NCI-H1417 (cell line): ENCODE measurements around the gene CCL14.
"Not testable (repeated sequence)": the region's sequence is repeated elsewhere in the genome, so short reads cannot be mapped to it uniquely, and the experiment has no call there.

ENCODE experiments used
- DNase-seq, 3 experiments: peaks; one replicate each; lab custom pipeline; 2025; lab: John Stamatoyannopoulos, UW

Gene CCL14

DNA sequence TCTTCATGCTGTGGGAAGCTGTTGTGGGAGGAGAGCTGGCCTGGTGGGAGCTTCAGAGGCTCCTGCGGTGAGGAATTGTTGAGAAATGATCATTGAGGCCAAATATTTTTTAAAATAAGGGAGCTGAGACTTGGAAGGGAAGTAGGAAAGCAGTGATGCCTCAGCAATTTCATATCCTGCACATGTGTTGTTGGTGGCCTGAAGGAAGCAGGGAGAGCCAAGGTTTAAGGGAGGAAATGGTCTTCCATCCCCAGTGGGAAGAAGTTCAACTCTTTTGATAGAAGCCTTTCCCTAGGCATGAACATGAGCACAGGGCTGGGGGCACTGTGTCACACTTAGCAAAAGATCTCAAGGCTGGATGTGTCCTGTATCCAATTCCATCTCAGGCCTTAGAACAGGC is at the start of gene CCL14:
Gene CCL14, minus strand, starts transcription at position 87 of the 400 bp plus-strand sequence. Its CDS starts 80 bp downstream, at position 7.
- DNase-seq = no peak

DNA sequence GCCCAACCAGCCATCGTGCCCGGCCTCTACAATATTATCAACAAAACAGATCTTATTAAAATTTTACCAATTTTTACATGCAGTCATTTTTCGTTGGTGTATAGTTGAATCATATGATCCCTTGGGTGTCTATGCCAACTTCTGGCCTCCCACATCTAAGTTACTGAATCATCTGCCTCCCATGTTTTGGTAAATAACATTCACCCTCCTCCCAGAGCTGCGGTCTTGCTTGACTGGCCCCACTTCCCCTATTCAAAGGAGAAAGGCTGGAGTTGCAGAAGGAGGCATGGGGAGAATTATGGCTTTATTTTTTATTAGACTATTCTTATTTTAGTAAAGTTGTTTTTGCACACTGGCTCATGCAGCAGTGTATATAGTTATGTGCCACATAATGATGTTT is 49.7 kb upstream of the CCL14 start:
- no peak for DNase-seq

DNA sequence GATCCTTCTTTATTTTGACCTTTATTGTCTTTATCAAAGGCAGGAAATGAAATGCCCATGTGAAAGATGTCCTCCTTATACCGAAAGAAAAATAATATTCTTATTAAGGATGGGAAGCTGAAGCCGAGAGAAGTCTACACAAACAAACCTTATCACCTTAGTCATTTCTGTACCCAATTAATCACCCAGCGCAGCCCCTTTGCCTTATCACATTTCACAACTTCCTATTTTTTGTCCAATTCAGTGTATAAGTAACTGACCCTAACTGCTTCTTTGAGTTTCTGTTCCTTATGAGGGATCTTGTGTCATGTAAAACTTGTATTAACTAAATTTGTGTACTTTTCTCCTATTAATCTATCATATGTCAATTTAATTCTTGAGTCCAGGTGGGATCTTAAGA is 47.6 kb upstream of the CCL14 start:
- DNase-seq = no peak

DNA sequence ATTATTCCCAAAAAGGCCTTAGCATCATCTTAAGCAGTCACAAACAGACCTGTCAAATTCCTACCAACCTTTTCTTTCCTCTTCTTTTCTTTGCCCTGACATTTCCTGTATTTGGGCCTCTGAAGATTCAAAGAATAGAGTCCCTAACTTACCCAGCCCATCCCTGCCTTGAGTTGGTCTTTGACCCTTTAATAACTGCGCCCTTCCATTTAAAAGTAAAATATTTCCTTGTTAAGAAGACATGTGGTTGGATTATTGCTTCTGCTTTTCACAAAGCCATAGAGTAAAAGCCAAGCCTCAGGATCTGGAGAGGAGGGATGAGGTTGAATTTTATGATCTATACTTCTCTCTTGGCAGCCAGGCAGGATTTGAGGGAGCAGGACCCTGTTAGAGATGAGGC is 44.4 kb upstream of the CCL14 start:
- no peak for DNase-seq

DNA sequence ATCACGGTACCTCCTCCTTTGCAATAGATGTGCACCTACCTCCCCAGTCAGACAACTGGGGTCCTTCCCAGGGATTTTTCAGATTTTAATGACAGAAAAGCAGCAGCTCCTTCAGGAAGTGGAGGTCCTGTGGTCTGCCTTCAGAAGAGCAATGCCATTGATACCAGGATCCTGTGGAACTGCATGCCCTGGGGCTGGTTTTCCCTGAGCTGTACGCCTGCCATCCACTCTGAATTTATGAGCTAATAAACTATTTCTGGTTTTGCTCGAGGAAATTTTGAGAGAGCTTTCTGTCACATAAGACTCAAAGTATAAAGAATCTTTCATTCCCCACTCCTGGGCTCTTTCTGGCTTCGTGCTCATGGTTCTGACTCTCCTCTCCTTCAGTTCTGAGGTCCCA is 41.2 kb upstream of the CCL14 start:
- DNase-seq = no peak

DNA sequence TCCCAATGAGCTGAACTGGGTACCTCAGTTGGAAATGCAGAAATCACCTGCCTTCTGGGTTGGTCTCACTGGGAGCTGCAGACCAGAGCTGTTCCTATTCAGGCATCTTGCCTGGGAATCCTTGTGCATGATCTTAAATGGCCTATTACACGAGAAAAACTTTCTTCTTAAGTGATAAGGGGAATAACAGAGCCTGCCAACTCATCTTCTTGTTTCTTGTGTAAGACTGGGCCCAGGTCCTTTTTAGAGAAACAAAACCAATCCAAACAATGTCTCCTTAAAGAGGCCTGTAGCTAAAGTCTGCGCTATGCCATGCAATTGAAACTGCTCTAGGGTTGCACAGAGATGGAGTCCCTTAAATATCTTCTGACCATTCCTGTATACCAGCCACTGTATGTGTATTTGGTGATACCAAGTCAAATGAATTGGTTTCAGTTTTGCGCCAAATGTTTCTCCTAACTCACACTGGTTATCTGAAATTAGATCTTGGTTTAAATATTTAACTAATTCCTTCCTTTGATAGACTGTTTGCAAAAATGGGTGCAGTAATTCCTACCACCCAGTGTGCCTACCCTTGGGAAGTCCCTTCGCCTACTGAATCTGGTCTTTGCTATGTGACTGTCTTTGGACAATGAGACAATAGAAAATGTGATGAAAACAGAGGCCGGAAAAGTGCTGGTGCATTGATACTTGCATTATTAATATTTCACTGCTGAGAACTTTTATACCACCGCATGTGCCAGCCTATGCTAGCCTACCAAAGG is 37.8 kb upstream of the CCL14 start:
- no peak for DNase-seq

DNA sequence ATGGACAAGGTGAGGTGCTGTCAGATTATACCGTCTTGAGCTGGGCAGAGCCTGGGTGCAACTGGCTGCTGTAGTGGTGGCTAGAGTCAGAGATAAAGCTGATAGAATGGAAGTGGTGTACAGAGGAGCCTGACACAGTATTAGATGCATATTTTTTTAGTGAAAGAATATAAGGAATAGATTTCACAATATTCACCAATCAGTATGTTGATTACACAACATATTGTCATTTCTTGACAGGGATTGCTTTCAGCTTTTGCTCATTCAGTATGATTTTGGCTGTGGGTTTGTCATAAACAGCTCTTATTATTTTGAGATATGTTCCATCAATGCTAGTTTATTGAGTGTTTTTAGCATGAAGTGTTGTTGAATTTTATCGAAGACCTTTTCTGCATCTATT is 32.9 kb upstream of the CCL14 start:
- no peak for DNase-seq

DNA sequence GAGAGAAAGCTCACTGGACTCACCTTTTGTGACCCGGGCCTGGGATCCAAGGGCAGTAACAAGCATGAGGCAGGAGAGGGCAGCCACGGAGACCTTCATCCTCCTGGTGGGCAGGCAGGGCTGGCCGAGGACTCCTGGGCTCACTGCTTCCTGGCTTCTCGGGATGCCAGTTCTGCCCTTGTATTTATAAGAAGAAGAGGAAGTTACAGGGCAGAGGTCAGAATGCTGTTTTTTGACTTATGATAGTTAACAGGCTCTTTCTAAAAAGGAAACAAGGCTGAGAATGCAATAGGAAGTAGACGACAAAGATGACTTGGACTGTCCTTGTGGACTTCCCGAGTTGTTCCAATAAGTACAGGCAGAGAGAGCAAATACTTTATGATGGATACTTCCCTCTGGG is 31.3 kb upstream of the CCL14 start, which contains the start of gene CCL23:
Gene CCL23, minus strand, starts transcription at position 174 of the 400 bp plus-strand sequence. Its CDS starts 75 bp downstream, at position 99.
- no peak for DNase-seq

DNA sequence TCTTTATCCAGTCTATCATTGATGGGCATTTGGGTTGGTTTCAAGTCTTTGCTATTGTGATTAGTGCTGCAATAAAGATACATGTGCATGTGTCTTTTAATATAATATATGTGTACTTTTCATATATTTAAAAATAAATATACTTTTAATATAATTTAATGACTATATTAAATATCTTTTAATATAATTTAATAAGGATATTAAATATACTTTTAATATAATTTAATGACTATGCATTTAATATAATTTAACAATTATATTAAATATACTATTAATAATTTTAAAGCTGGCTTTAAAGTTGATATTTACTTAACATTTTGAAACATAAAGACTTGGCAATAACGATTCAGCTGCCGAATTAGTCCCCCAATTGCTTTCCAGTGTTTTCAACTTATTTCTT is 30.0 kb upstream of the CCL14 start:
- no peak for DNase-seq

DNA sequence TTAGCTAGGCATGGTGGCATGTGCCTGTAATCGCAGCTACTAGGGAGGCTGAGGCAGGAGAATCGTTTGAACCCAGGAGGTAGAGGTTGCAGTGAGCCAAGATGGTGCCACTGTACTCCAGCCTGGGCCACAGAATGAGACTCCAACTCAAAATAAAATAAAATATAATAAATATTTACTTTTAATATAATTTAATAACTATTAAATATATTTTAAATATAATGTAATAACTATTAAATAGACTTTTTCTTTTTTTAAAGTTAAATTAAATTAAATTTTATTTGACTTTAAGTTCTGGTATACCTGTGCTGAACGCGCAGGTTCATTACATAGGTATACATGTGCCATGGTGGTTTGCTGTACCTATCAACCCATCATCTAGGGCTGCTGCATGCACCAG is 29.4 kb upstream of the CCL14 start:
- DNase-seq = not testable (repeated sequence)

DNA sequence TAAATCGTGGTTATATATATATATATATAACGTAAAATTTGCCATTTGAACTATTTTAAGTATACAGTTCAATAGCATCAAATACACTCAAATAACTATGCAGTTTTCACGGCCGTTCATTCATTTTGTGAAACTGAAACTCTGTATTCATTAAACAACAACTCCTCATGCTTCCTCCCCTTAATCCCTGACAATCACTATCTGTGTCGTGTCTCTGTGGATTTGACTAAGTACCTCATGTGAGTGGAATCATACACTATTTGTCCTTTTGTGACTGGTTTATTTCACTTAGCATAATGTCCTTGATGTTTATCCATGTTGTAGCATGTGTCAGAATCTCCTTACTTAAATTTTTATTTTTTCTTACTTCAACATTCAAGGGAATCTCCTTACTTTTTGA is 28.4 kb upstream of the CCL14 start:
- no peak for DNase-seq

DNA sequence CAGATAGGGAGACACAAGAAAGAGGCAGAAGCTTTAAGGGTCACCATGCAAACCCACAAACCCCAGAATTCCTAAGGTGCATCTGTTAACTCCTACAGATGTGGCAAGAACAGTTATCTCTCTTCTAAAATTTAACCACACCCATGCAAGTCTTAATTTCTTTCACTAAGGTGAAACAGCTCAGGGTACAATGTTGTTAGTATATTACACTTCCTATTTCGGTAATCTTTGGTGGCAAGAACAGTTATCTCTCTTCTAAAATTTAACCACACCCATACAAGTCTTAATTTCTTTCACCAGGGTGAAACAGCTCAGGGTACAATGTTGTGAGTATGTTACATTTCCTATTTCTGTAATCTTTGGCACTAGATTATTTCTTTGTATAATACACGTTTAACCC is 24.7 kb upstream of the CCL14 start:
- DNase-seq = no peak

DNA sequence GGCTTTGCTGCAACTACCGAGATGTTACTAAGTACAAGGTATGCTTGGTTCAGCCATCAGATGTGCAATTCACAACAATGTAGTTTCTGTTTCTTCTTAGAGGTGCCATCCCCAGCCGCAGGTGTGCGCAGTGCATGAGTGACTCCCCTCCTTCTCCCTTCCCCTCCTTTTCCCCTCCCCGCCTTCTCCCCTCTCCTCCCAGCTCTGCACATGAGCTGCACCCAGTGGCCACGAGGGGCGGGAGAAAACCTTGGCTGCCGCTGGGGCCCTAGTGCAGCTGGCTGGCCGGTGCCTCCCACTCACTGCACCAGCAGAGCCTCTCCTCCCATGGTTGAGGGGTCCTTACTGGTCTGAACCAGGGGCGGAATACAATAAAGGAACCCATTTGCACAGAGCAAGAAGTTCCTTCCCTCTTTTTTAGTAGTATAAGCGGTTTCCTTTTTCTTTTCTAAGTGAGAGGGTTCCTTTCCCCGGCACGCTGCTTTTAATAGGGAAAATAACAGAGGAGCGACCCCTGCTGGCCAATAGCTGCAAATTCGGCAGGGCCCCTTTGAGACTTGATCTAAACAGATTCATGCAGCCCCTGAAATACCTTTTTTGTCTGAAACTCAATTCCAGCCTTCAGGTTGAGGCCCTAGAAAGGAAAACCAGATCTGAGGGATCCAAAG is 22.6 kb upstream of the CCL14 start:
- peak in 1 of 3 experiments; percentile 18 for DNase-seq

DNA sequence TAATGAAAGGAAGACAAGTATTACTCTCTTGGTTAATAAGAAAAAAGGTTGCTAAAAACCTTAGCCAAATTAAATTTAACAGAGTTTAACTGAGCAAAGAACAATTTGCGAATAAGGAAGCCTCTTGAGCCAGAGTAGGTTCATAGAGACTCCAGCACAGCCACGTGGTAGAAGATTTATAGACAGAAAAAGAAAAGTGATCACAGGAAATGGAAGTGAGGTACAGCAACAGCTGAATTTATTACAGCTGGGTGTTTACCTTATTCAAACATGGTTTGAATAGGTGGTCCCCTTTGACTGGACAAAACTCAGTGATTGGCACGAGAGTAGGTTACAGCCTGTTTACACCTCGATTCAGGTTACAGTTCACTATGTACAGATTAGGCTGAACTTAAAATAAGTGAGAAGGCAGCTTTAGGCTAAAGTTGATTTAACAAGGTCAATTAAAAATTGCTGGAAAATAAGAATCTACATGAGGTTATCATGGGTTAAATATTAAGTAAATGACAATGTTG is 18.1 kb upstream of the CCL14 start:
- no peak for DNase-seq

DNA sequence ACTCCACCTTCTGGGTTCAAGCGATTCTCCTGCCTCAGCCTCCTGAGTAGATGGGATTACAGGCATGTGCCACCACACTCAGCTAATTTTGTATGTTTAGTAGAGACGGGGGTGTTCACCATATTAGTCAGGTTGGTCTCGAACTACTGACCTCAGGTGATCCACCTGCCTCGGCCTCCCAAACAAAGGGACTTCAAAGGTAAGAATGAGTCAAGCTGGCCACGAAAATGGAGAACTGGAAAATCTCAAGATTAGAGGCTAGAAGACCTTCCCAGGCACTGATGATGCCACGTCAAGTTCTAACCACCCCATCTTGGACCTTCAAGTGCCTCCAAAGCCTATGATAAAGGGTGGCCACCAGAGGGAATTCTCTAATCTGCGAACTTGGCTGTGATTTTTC is 16.1 kb upstream of the CCL14 start:
- DNase-seq = no peak

DNA sequence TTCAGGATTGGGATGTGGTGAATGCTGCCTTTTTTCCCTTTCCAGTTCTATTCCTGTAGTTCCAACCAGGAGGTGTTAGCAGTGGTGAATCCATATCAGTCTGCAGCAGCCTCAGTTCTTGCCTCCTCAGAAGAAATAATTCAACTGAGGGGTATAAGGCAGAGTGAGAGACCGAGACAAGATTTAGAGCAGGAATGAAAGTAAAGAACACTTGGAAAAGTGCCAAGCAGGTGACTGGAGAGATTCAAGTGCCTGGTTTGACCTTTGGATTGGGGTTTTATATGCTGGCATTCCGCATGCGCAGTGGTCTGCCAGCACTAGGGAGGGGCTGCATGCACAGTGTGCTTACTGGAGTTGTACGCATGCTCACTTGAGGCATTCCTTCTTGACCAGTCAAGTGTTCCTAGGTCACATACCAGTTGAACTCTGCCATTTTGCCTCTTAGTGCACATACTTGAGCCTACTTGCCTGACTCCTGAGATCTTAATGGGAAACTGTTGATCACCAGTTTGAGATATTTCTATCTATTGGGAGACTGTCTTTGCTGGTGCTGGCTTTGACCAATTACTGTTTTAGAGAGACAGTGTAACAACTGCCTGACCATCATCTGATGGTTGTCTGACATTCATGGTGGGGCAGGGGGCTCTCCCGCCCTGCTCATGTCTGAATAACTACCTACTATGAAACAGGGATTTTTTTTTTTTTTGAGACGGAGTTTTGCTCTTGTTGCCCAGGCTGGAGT is 15.5 kb upstream of the CCL14 start:
- DNase-seq = peak in 2 of 3 experiments; percentile 14 to 85

DNA sequence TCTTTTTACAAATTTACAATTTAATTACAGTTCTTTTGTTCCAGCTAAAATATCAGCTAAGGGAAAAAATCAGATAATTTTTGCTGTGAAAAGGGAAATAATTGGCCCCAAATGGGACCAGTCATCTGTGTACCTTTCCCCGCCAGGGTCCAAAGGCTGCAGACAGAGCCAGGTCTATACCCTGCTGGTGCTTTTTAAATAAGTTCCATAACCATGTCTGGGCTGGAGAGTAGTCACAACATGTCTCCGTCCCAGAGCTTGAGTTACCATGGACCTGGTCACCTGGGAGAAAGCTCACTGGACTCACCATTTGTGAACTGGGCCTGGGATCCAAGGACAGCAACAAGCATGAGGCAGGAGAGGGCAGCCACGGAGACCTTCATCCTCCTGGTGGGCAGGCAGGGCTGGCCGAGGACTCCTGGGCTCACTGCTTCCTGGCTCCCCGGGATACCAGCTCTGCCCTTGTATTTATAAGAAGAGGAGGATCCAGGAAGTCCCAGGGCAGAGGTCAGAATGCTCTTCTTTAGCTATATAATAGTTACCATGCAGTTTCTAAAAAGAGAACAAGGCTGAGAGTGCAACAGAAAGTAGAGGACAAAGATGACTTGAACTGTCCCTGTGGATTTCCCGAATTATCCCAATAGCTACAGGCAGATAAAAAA is 14.7 kb upstream of the CCL14 start, which contains the start of gene CCL15:
Gene CCL15, minus strand, starts transcription at position 444 of the 662 bp plus-strand sequence. Its CDS starts 61 bp downstream, at position 383.
- no peak for DNase-seq

DNA sequence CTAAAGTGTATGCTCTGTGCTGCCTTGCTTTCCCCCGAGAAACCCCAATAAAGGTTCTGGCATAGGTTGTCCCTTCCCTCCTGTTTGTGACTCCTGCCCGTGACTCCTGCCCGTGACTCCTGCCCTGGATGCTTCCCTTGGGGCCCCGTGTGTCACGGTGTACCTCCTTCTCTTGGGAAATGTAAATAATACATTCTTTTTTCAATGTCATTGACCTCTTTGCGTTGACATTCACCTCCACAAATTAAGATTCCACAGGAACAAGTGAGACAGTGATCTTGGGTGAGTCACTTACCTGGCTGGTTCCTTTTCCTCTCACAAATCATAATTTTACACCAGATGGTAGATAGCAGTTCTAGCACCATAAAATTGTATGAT is 14.2 kb upstream of the CCL14 start:
- DNase-seq = no peak

DNA sequence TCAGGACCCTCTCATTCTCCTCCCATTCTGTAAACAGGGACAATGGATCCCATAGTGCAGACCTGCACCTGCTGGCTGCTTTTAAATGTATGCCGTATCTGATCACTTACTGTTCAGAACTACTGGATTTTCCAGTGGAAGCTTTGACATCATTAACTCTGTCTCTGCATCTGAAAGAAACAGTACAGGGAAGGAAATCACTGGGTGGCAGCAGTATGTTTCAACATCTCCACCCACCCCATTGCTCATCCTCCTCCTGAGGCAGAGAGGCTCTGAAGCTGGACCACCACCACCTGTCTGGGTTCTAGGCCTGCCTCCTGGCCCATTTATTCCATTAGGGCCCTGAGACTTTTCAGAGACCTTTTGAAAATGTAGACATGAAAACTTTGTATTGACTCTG is 12.2 kb upstream of the CCL14 start:
- DNase-seq = no peak

DNA sequence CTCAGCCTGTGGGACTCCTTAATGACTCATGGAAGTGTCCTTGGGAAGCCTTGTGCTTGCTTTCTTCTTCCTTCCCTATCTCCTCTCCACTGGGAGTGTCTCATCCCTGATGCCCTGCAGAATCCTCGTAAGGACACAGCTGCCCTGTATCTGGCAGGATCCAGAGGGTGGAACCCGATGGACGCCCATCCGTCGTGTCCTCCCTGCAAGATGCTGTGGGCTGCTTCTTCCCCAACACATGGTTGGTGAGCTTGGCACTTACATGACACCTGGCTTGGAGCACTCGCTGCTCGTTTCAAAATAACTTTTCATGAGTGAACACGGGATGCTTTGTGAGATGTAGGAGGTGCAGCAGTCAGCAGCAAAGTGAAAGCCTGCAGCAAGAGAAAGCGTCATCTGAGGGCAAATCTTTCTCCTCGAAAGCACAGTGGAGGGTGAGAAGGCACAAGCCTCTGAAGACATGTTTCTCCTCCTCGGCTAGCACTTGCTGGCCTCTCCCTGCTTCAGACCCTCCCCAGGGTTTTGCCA is 11.6 kb upstream of the CCL14 start:
- DNase-seq = no peak

DNA sequence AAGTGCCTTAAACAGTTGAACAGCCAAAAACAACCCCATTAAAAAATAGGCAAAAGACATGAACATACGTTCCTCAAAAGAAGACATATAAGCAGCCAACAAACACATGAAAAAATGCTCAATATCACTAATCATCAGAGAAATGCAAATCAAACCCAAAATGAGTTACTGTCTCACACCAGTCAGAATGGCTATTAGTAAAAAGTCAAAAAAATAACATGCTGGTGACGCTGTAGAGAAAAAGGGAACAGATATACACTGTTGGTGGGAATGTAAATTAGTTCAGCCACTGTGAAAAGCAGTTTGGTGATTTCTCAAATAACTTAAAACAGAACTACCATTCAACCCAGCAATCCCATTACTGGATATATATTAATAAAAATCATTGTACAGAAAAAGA is 8.8 kb upstream of the CCL14 start:
- not testable (repeated sequence) for DNase-seq

DNA sequence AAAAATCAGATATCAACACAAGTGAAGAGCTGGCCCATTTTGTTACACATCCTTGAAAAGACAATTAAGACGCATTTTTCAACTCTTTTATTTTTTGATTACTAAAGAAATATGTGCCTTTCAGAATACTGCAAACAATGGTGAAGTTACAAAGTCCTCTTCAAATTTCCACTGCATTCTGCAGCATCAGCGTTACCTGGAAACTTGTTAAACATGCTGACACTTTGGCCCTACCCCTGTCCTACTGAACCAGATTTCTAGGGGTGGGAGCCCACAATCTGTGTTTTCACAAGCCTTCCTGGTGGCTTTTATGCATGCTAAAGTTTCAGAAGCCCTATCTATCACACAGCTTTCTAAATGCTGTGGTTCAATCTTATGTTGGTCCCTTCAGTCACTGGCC is 4.5 kb upstream of the CCL14 start:
- no peak for DNase-seq
